ENCODE results near the gene SPATA12. TPM values are rescaled to one million over a fixed set of nuclear protein-coding genes. Genes with fewer than 3 reads are reported as not detected.

Gene SPATA12
- 0.38 and 0.48 TPM in 2 replicates for total RNA-seq

GRCh38 chr3:57060089-57060821, at the start of gene SPATA12:
Gene SPATA12, plus strand, starts transcription at chr3:57060664. Its CDS starts 13,031 bp downstream, at chr3:57073695.
- peak; percentile 96 for DNase-seq (ENCODE audit: low read depth)
- Histone ChIP-seq H3K4me3 (ENCODE audit: low read depth, low read length) (no peak within 1 kb of the TSS), H3K36me3 (ENCODE audit: control insufficient read depth, insufficient read depth, low read length) (no peaks in the 10 kb centered on the region), H3K27me3 (ENCODE audit: control insufficient read depth, insufficient read depth, low read length) (no peaks in the 10 kb centered on the region)
- TF ChIP-seq CTCF (IDR thresholded peaks at IDR 0.05; ENCODE audit: insufficient read depth, low read length, poor library complexity, severe bottlenecking): no peak

GRCh38 chr3:57011022-57011421, 49.4 kb upstream of the SPATA12 start:
- no peaks in the 10 kb centered on the region for H3K36me3 ChIP-seq (ENCODE audit: control insufficient read depth, insufficient read depth, low read length)
- TF ChIP-seq CTCF (IDR thresholded peaks at IDR 0.05; ENCODE audit: insufficient read depth, low read length, poor library complexity, severe bottlenecking): no peak
- no peak overlapping the region for H3K4me3 ChIP-seq (ENCODE audit: low read depth, low read length)
- no peak for DNase-seq (ENCODE audit: low read depth)
- no peaks in the 10 kb centered on the region for H3K27me3 ChIP-seq (ENCODE audit: control insufficient read depth, insufficient read depth, low read length)

- Histone ChIP-seq H3K36me3 (ENCODE audit: control insufficient read depth, insufficient read depth, low read length) (no peaks in the 10 kb centered on the region), H3K4me3 (ENCODE audit: low read depth, low read length) (no peak overlapping the region), H3K27me3 (ENCODE audit: control insufficient read depth, insufficient read depth, low read length) (no peaks in the 10 kb centered on the region)
- DNase-seq (ENCODE audit: low read depth): no peak
- TF ChIP-seq CTCF (IDR thresholded peaks at IDR 0.05; ENCODE audit: insufficient read depth, low read length, poor library complexity, severe bottlenecking): no peak
These were observed 47.6 kb upstream of the SPATA12 start for GRCh38 chr3:57012847-57013246.

- no peak for TF ChIP-seq CTCF (IDR thresholded peaks at IDR 0.05; ENCODE audit: insufficient read depth, low read length, poor library complexity, severe bottlenecking)
- H3K27me3 ChIP-seq (ENCODE audit: control insufficient read depth, insufficient read depth, low read length): no peaks in the 10 kb centered on the region
- no peaks in the 10 kb centered on the region for H3K36me3 ChIP-seq (ENCODE audit: control insufficient read depth, insufficient read depth, low read length)
- no peak overlapping the region for H3K4me3 ChIP-seq (ENCODE audit: low read depth, low read length)
- DNase-seq (ENCODE audit: low read depth): no peak
These were observed 45.1 kb upstream of the SPATA12 start for GRCh38 chr3:57015350-57015729.

- H3K27me3 ChIP-seq (ENCODE audit: control insufficient read depth, insufficient read depth, low read length): no peaks in the 10 kb centered on the region
- no peak overlapping the region for H3K4me3 ChIP-seq (ENCODE audit: low read depth, low read length)
- no peaks in the 10 kb centered on the region for H3K36me3 ChIP-seq (ENCODE audit: control insufficient read depth, insufficient read depth, low read length)
- no peak for DNase-seq (ENCODE audit: low read depth)
- no peak for TF ChIP-seq CTCF (IDR thresholded peaks at IDR 0.05; ENCODE audit: insufficient read depth, low read length, poor library complexity, severe bottlenecking)
These were observed 44.6 kb upstream of the SPATA12 start for GRCh38 chr3:57015912-57016311.

- Histone ChIP-seq H3K36me3 (ENCODE audit: control insufficient read depth, insufficient read depth, low read length) (no peaks in the 10 kb centered on the region), H3K27me3 (ENCODE audit: control insufficient read depth, insufficient read depth, low read length) (no peaks in the 10 kb centered on the region), H3K4me3 (ENCODE audit: low read depth, low read length) (no peak overlapping the region)
- no peak for DNase-seq (ENCODE audit: low read depth)
- TF ChIP-seq CTCF (IDR thresholded peaks at IDR 0.05; ENCODE audit: insufficient read depth, low read length, poor library complexity, severe bottlenecking): no peak
These were observed 43.0 kb upstream of the SPATA12 start for GRCh38 chr3:57017459-57017845.
